B cell (primary cell): ENCODE measurements around the gene KLF7. TPM values are rescaled to one million over a fixed set of nuclear protein-coding genes. Genes with fewer than 3 reads are reported as not detected.

Source experiments
- ATAC-seq: fragments of 200-7000 bp; cut with Tn5 transposase; one replicate; pipeline ENCODE4 v1.10.0; 2021; ENCODE audit warnings: low read depth, mild to moderate bottlenecking, moderate number of reproducible peaks, moderate library complexity
- CTCF ChIA-PET: fragments of 350-600 bp; sonication (Branson Sonifier 250); formaldehyde crosslinking; loops from one replicate; lab custom pipeline; 2021; ENCODE audit warnings: antibody characterized with exemption, inconsistent platforms; lab: Charles Lee
- POLR2A ChIA-PET: fragments of 350-600 bp; sonication (Branson Sonifier 250); formaldehyde crosslinking; loops from one replicate; lab custom pipeline; 2021; ENCODE audit warnings: antibody characterized with exemption; lab: Charles Lee
- DNase-seq: peaks from one replicate; pipeline ENCODE4 v3.0.0; 2013
- H2AFZ ChIP-seq: 2 replicates; pipeline ENCODE4 v1.6.1; 2012; ENCODE audit warnings: mild to moderate bottlenecking, low read depth, low read length; ENCODE audit not compliant: insufficient read depth, poor library complexity, severe bottlenecking
- H3K27ac ChIP-seq, 2 donors: 1 replicate in 1 of 2; 2 replicates in 1 of 2; pipeline ENCODE4 v1.5.1; 2012 to 2013; ENCODE audit warnings: low read length in 2 of 2, mild to moderate bottlenecking in 2 of 2, moderate library complexity in 1 of 2
- H3K27me3 ChIP-seq, 4 experiments: fragments of 200-600 bp in 1 of 4; sonication (generic) in 1 of 4; replicated peaks in 1 of 4; 1 replicate in 2 of 4; 2 replicates in 2 of 4; pipeline versions ENCODE4 v1.6.1 to v1.7.0; 2013 to 2016; ENCODE audit warnings: low read length in 3 of 4, mild to moderate bottlenecking in 2 of 4, mixed read lengths in 1 of 4, moderate library complexity in 1 of 4; ENCODE audit not compliant: insufficient read depth in 4 of 4, control insufficient read depth in 3 of 4; ENCODE audit errors: control extremely low read depth in 1 of 4
- H3K36me3 ChIP-seq, 2 experiments: replicated peaks in 1 of 2; 1 replicate in 1 of 2; 2 replicates in 1 of 2; pipeline versions ENCODE4 v1.6.1 to v1.7.1; 2013; ENCODE audit warnings: low read length in 1 of 2; ENCODE audit not compliant: insufficient read depth in 2 of 2, control insufficient read depth in 1 of 2; ENCODE audit errors: control extremely low read depth in 1 of 2, extremely low read depth in 1 of 2
- H3K4me1 ChIP-seq, 2 donors: fragments of 200-600 bp in 1 of 2; sonication (generic) in 1 of 2; 1 replicate in 1 of 2; 2 replicates in 1 of 2; pipeline versions ENCODE4 v1.5.1 to v1.6.1; 2013 to 2017; ENCODE audit warnings: low read length in 2 of 2; ENCODE audit not compliant: control insufficient read depth in 2 of 2, insufficient read depth in 2 of 2
- H3K4me2 ChIP-seq: replicated peaks from 2 replicates; pipeline ENCODE3; 2012; ENCODE audit warnings: mild to moderate bottlenecking, low read depth, low read length; ENCODE audit not compliant: poor library complexity, severe bottlenecking
- H3K4me3 ChIP-seq, 5 experiments: fragments of 200-600 bp in 1 of 5; sonication (generic) in 1 of 5; 1 replicate in 3 of 5; 2 replicates in 2 of 5; pipeline versions ENCODE4 v1.5.1 to v1.7.0; 2011 to 2016; ENCODE audit warnings: low read length in 4 of 5, mild to moderate bottlenecking in 4 of 5, low read depth in 2 of 5, control low read depth in 1 of 5, moderate library complexity in 1 of 5; ENCODE audit not compliant: insufficient read depth in 1 of 5; ENCODE audit errors: control extremely low read depth in 1 of 5, extremely low read depth in 1 of 5
- H3K79me2 ChIP-seq: fragments of 200-600 bp; sonication (generic); one replicate; pipeline ENCODE4 v1.6.0; 2016; ENCODE audit warnings: low read length; ENCODE audit not compliant: control insufficient read depth, insufficient read depth
- H3K9ac ChIP-seq: fragments of 200-600 bp; sonication (generic); 2 replicates; pipeline ENCODE4 v1.6.1; 2017; ENCODE audit warnings: mild to moderate bottlenecking, low read length, moderate library complexity
- H3K9me3 ChIP-seq, 3 donors: one replicate each; pipeline versions ENCODE4 v1.6.1 to v1.7.1; 2013; ENCODE audit warnings: low read length in 2 of 3; ENCODE audit not compliant: control insufficient read depth in 2 of 3, insufficient read depth in 1 of 3; ENCODE audit errors: control extremely low read depth in 1 of 3
- H4K20me1 ChIP-seq: 2 replicates; pipeline ENCODE4 v1.6.0; 2012; ENCODE audit warnings: mild to moderate bottlenecking, low read length; ENCODE audit not compliant: insufficient read depth, control insufficient read depth, poor library complexity, severe bottlenecking
- H3K27ac Mint-ChIP-seq: one replicate; pipeline ENCODE4 v1.8.0; 2021; ENCODE audit warnings: mixed read lengths
- H3K27me3 Mint-ChIP-seq: one replicate; pipeline ENCODE4 v1.8.0; 2021; ENCODE audit warnings: mixed read lengths
- H3K4me1 Mint-ChIP-seq: one replicate; pipeline ENCODE4 v1.8.0; 2021; ENCODE audit warnings: mixed read lengths
- H3K4me3 Mint-ChIP-seq: one replicate; pipeline ENCODE4 v1.8.0; 2021; ENCODE audit warnings: mixed read lengths
- H3K9me3 Mint-ChIP-seq: one replicate; pipeline ENCODE4 v1.8.0; 2022; ENCODE audit warnings: mixed read lengths; ENCODE audit not compliant: insufficient read depth
- EZH2 ChIP-seq: IDR thresholded peaks from 2 replicates; pipeline ENCODE4 v1.6.1; 2012; ENCODE audit warnings: borderline replicate concordance, low read depth, mild to moderate bottlenecking, moderate library complexity, low read length; ENCODE audit not compliant: insufficient read depth, poor library complexity, severe bottlenecking
- WGBS: methylation state at CpG from one replicate; pipeline ENCODE4 v1.1.5; 2013; ENCODE audit warnings: missing lambda C conversion rate; ENCODE audit not compliant: insufficient coverage; 5-methylcytosine and 5-hydroxymethylcytosine counted together
- intact Hi-C: fragments of 100-400 bp; cut with micrococcal nuclease; formaldehyde crosslinking; loops from one replicate; pipeline ENCODE4 v1.10.0; 2022
- polyA plus RNA-seq: library from polyadenylated mRNA; depleted of rRNA; stranded (reverse); fragments of >200 nt; gene quantifications from 2 replicates; pipeline ENCODE4 v1.2.3, GENCODE V29; 2012
- total RNA-seq, 2 donors: library from RNA; stranded (reverse); fragments of 120-200 nt in 1 of 2; gene quantifications; 1 replicate in 1 of 2; 2 replicates in 1 of 2; pipeline versions ENCODE4 v1.2.3 to v1.2.4, GENCODE V29; 2013 to 2022
- TF ChIP-seq, protein P1 (sequence below): fragments of 200-600 bp; IDR thresholded peaks from one replicate; pipeline ENCODE4 v1.8.0; 2022; ENCODE audit warnings: antibody characterized with exemption, mild to moderate bottlenecking

The KLF7 gene
- total and polyA plus RNA-seq, 2 donors (not counting 1 experiment from before 2014, with no cell fraction given), result 46.2 to 93.2 TPM

DNA sequence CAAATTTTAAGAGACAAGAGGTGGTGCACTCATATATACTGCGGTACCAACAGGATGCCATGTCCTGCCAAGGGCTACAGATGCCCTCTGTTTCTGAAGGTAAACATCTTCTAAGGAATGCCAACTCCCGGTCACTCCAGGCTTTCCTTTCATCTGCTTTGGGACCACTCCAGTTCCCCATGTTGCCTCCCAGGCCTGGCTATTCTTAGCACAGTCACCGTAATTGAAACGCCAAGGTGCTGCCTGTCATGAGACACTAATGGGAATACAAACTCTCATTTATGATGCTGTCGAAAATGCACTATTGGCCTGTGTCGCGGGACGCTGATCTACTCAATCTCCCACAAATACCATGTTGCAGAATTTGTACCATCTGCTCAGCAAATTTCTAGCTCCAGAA is 79.6 kb downstream of the KLF7 start:
- Histone ChIP-seq H4K20me1 (no peaks in the 10 kb centered on the region), H2AFZ (no peak overlapping the region), H3K9ac (no peak overlapping the region), H3K4me1 (peaks cover 29 to 30% of the 10 kb centered on the region in 2 donors), H3K79me2 (no peaks in the 10 kb centered on the region), H3K4me3 (no peak overlapping the region), H3K9me3 (no peaks in the 10 kb centered on the region), H3K36me3 (peaks cover 3 to 37% of the 10 kb centered on the region in 2 experiments), H3K4me2 (no peak overlapping the region), H3K27me3 (no peaks in the 10 kb centered on the region), H3K27ac (no peak overlapping the region)
- no peak for DNase-seq
- H3K4me3 Mint-ChIP-seq, result no peak overlapping the region
- TF ChIP-seq EZH2, result no peak
- TF ChIP-seq, protein P1, sequence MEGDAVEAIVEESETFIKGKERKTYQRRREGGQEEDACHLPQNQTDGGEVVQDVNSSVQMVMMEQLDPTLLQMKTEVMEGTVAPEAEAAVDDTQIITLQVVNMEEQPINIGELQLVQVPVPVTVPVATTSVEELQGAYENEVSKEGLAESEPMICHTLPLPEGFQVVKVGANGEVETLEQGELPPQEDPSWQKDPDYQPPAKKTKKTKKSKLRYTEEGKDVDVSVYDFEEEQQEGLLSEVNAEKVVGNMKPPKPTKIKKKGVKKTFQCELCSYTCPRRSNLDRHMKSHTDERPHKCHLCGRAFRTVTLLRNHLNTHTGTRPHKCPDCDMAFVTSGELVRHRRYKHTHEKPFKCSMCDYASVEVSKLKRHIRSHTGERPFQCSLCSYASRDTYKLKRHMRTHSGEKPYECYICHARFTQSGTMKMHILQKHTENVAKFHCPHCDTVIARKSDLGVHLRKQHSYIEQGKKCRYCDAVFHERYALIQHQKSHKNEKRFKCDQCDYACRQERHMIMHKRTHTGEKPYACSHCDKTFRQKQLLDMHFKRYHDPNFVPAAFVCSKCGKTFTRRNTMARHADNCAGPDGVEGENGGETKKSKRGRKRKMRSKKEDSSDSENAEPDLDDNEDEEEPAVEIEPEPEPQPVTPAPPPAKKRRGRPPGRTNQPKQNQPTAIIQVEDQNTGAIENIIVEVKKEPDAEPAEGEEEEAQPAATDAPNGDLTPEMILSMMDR, result no peak
- ChIA-PET POLR2A (no interaction called here), CTCF (no interaction called here)
- peaks cover 32% of the 10 kb centered on the region for H3K4me1 Mint-ChIP-seq
- no peaks in the 10 kb centered on the region for H3K27me3 Mint-ChIP-seq
- no peak overlapping the region for H3K27ac Mint-ChIP-seq
- intact Hi-C loops, result no loop called here
- H3K9me3 Mint-ChIP-seq, result no peaks in the 10 kb centered on the region
- WGBS, result 83% methylated on average over 4 of the region's 8 CpGs
- ATAC-seq, result no peak

DNA sequence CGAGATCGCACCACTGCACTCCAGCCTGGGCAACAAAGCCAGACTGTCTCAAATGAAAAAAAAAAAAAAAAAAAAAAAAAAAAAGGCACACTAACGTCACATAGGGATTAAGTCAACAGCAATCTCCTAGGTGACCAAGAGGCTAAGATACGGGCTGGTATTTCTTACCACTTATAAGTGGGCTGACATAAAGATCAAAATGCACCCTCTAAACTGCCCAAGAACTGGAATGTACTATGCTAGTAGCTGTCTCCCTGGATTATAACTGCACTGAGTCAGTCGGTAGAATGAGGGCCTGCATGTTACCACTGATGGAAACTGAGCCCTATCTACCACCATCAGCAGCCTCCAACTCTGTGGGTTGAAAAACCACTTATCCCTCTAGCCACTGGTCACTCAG is 80.6 kb downstream of the KLF7 start:
- H3K9me3 ChIP-seq, result no peaks in the 10 kb centered on the region
- Mint-ChIP-seq H3K4me3 (no peak overlapping the region), H3K27me3 (no peaks in the 10 kb centered on the region), H3K27ac (no peak overlapping the region), H3K9me3 (no peaks in the 10 kb centered on the region), H3K4me1 (peaks cover 22% of the 10 kb centered on the region)
- H3K79me2 ChIP-seq, result no peaks in the 10 kb centered on the region
- DNase-seq (no peak), ATAC-seq (no peak)
- H3K4me3 ChIP-seq, result no peak overlapping the region
- ChIA-PET POLR2A (interaction anchor here (0.6 to 0.7 kb wide), 3 partner anchors 9 to 108 kb away, joined by 6 to 9 read pairs (median 6); no protein-coding TSS in a partner anchor), CTCF (no interaction called here)
- H3K27me3 ChIP-seq, result no peaks in the 10 kb centered on the region
- H3K4me1 ChIP-seq, result peaks cover 20 to 21% of the 10 kb centered on the region in 2 donors
- H3K9ac ChIP-seq, result no peak overlapping the region
- intact Hi-C loops, result no loop called here
- no peak overlapping the region for H2AFZ ChIP-seq
- TF ChIP-seq EZH2, result no peak
- TF ChIP-seq, protein P1, result no peak
- H3K27ac ChIP-seq, result no peak overlapping the region
- peaks cover 3 to 47% of the 10 kb centered on the region in 2 experiments for H3K36me3 ChIP-seq
- H3K4me2 ChIP-seq, result no peak overlapping the region
- 93% methylated on average over 2 of the region's 5 CpGs for WGBS
- no peaks in the 10 kb centered on the region for H4K20me1 ChIP-seq
